ENCODE data around the gene UBE2A.

Gene UBE2A

GRCh38 chrX:119574394-119575266, at the start of gene UBE2A:
UBE2A (plus strand) TSS chrX:119574563; CDS start chrX:119574712, 149 bp downstream.
- peak; percentile 67 to 78 for DNase-seq (ENCODE audit: low read depth in 2 of 2)

GRCh38 chrX:119529345-119530276, 44.8 kb upstream of the UBE2A start:
- no peak for DNase-seq (ENCODE audit: low read depth in 2 of 2)

- DNase-seq (ENCODE audit: low read depth in 2 of 2) = no peak
These were observed 36.9 kb upstream of the UBE2A start for GRCh38 chrX:119537487-119537886.

DNA sequence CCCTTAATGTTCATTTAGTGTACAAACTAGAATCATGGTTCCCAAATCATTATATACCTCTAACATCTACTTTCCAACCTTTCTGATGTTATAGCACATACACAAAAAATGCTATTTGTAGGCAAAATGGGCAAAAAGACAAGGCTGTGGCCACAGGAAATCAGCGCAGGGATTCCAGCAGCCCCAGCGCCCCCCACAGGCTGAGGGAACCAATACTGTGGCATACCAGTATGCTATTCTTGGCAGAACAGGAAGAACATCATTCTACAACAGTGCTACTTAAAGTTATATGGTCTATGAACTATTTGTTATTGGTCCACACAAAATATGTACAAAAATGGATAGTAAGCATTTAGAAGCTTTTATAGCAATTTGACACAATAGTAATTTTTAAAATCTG, 34.5 kb upstream of the UBE2A start:
- DNase-seq (ENCODE audit: low read depth in 2 of 2) = no peak

- no peak for DNase-seq (ENCODE audit: low read depth in 2 of 2)
These were observed 33.2 kb upstream of the UBE2A start for GRCh38 chrX:119541188-119541587.

- no peak for DNase-seq (ENCODE audit: low read depth in 2 of 2)
These were observed 24.9 kb upstream of the UBE2A start for GRCh38 chrX:119549327-119550016.

- DNase-seq (ENCODE audit: low read depth in 2 of 2) = no peak
These were observed 21.9 kb upstream of the UBE2A start for GRCh38 chrX:119552508-119552907.

GRCh38 chrX:119565107-119565663, 9.2 kb upstream of the UBE2A start, which contains the start of gene STEEP1:
STEEP1 (minus strand) TSS chrX:119565409; CDS start chrX:119565355, 54 bp downstream.
- DNase-seq (ENCODE audit: low read depth in 2 of 2) = peak; percentile 68 to 69

- DNase-seq (ENCODE audit: low read depth in 2 of 2) = no peak
These were observed 4.0 kb upstream of the UBE2A start for GRCh38 chrX:119570351-119570835.

- DNase-seq (ENCODE audit: low read depth in 2 of 2) = no peak
These were observed 1.1 kb upstream of the UBE2A start for GRCh38 chrX:119573222-119573621.

GRCh38 chrX:119573840-119574393, 446 bp upstream of the UBE2A start:
- no peak for DNase-seq (ENCODE audit: low read depth in 2 of 2)

DNA sequence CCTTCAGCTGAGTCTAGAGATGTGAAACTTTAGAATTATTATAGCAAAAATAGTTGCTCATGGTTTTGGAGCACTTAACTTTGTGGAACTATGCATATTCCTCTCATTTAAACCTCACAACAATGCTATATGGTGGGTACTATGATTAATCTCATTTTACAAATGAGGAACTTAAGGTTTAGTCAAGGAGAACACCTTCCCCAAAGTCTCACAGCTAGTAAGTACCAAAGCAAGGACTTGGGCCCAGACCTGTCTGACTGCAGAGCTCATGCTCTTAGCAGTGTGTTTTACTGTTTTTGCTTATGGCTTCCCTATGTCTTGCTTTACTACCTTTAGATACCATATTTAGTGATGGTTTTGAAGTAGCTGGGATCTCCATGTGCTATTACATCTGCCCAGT, 5.1 kb downstream of the UBE2A start:
- no peak for DNase-seq (ENCODE audit: low read depth in 2 of 2)

GRCh38 chrX:119583431-119584059, 9.2 kb downstream of the UBE2A start:
- no peak for DNase-seq (ENCODE audit: low read depth in 2 of 2)

- no peak for DNase-seq (ENCODE audit: low read depth in 2 of 2)
These were observed 15.4 kb downstream of the UBE2A start for GRCh38 chrX:119589810-119590209.

DNA sequence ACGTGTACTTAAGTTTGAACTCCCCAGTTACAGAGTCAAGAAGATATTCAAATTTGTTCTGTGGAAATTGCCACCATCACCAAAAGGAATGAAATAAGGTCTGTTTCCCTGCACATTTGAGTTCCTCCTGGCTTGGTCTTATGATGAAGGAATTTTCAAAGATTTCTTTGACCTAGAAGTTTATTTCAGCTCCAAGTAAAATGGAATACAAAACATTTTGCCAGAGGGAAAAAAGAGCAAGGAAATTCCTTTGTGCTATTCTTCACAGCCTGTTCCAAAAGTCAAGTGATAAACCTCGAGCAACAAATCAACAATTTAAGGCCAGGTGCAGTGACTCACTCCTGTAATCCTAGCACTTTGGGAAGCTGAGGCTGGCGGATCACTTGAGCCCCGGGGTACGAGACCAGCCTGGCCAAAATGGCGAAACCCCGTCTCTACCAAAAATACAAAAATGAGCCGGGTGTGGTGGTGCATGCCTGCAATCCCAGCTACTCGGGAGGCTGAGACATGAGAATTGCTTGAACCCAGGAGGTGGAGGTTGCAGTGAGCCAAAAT, 28.4 kb downstream of the UBE2A start:
- DNase-seq (ENCODE audit: low read depth in 2 of 2) = no peak

DNA sequence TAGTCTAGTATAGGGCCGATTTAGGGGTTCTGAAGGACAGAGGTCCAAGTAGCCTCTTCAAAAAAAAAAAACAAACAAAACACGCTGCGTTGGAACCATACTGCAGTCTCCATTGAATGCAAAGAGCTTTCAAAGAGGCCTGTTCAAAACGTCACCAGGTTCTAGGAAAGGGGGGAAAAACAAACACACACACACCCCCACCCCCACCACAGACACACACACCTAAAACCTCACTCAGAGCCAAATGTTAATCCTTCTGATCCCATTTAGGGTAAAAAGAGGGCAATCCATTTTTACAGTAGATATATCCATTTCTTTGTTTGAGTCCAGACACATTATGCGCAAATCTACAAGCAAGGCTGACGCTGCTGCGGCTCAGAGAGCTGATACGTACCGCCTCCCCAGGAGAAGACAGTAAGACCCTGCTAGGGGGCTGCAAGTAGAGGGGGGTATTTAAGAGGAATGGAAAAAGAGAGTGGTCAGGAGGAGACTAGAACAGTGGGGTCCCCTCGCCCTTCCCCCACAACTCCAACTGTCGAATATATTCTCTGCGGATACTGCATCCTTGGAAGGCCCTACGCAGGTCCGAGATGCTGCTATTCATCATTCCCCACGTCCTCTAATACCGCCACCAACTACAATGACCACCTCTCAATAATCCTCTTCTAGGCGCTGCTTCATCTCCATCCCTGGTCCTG, 30.6 kb downstream of the UBE2A start:
- no peak for DNase-seq (ENCODE audit: low read depth in 2 of 2)

DNA sequence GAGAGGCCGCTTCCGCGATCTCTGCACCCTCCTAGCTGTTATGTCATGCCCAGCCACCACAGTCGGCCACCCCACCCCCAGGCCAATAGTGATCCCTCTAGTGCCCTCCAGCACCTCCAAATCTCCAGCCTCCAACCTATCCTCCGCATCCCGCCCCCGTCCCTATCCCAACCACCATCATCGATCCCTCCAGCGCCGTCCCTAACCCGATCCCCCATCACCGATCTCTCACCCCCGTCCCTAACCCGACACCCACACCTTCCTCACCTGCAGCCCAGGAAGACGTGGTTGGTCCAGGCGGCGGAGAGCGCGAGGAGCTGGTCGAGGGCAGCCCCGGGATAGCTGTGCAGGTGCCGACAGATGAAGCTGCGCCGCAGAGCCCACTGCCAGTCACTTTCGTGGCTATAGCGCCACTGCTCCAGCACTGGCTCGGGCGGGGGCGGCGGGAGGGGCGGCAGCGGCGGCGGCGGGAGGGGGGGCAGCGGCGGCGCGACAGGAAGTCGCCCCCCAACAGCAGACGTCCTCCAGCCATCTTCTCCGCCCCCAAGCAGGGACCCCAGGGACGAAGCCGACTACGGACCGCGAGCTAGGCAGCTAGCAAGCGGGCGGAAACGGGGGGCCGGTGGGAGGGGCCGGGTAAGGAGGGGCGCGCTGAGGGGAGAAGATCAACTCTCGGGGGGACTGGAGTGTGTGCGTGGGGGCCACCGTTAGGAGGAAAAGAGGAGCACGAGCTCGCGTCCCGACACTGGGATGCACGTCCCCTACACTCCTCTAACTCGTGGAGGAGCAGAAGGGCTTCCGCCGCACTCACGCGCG, 31.3 kb downstream of the UBE2A start:
- DNase-seq (ENCODE audit: low read depth in 2 of 2) = peak; percentile 16 to 19

DNA sequence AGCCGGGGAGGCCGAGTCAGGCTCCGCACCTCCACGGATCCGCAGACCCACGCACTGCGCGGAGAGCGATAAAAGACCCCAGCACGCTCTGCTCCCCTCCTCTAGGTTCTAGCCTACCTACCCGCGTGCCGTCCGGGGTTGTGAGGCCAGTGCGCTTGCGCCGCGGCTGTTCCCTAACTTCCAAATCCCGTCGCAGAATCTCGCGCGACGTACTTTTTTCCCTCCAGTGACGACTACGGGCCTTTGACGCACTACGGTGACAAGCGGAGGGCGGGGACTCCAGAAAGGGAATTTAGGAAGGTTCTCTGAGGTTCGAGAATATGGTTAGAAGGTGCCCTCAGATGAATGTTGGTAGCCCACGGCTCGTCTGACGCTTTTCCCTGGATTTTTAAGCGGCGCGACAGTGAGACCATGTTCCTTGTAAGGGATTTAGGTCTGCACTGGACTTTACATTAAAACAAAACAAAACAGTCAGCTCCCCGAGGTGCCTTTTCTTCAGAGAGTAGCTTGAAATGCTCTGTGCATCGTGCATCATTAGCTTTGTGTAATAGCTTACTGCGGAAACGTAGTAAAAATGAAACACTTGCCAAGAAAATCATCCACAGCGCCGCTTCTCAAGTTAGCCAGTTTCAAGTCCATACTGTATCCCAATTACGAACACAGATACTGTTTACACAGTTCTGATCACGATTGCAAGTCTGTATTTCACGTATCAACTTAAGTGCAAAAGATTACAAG, 32.1 kb downstream of the UBE2A start, which contains the start of gene NKRF:
Gene NKRF (minus strand): TSS at position 145 of the 738 bp plus-strand sequence.
- peak; percentile 69 to 77 for DNase-seq (ENCODE audit: low read depth in 2 of 2)
